Left hindlimb (tissue), 1 donor: ENCODE results near the gene DBNDD1.

Experiments used
- DNase-seq: peaks from one replicate; pipeline ENCODE4 v3.0.0-alpha.2; 2018

Gene DBNDD1

GRCh38 chr16:90034504-90034903 lies 15.2 kb upstream of the DBNDD1 start:
- DNase-seq = no peak

- DNase-seq = no peak
Measured at GRCh38 chr16:90033387-90033786, 14.1 kb upstream of the DBNDD1 start.

GRCh38 chr16:90032674-90033331 lies 13.5 kb upstream of the DBNDD1 start:
- no peak for DNase-seq

GRCh38 chr16:90031931-90032673 lies 12.8 kb upstream of the DBNDD1 start:
- DNase-seq = no peak

- DNase-seq = no peak
Measured at GRCh38 chr16:90031186-90031930, 12.1 kb upstream of the DBNDD1 start.

- DNase-seq = no peak
Measured at GRCh38 chr16:90028985-90029384, 9.7 kb upstream of the DBNDD1 start.

- no peak for DNase-seq
Measured at GRCh38 chr16:90027611-90028010, 8.4 kb upstream of the DBNDD1 start.

- no peak for DNase-seq
Measured at GRCh38 chr16:90026135-90026534, 6.9 kb upstream of the DBNDD1 start.

- DNase-seq = no peak
Measured at GRCh38 chr16:90023078-90023447, 3.8 kb upstream of the DBNDD1 start.

GRCh38 chr16:90022209-90023077 lies 3.2 kb upstream of the DBNDD1 start:
- peak; percentile 92 for DNase-seq

GRCh38 chr16:90020838-90021382 lies 1.7 kb upstream of the DBNDD1 start:
- DNase-seq = no peak

- no peak for DNase-seq
Measured at GRCh38 chr16:90020260-90020837, 1.1 kb upstream of the DBNDD1 start.

- peak; percentile 50 for DNase-seq
Measured at GRCh38 chr16:90019543-90020259, 445 bp upstream of the DBNDD1 start.

GRCh38 chr16:90018297-90018651 lies 982 bp downstream of the DBNDD1 start:
- DNase-seq = no peak

- DNase-seq = no peak
Measured at GRCh38 chr16:90016339-90016950, 2.8 kb downstream of the DBNDD1 start.

- no peak for DNase-seq
Measured at GRCh38 chr16:90015586-90016338, 3.5 kb downstream of the DBNDD1 start.

- no peak for DNase-seq
Measured at GRCh38 chr16:90012991-90013745, 6.1 kb downstream of the DBNDD1 start.

GRCh38 chr16:90011908-90012501 lies 7.3 kb downstream of the DBNDD1 start:
- DNase-seq = no peak

- DNase-seq = no peak
Measured at GRCh38 chr16:90011508-90011819, 7.8 kb downstream of the DBNDD1 start.
